Mesenchymal stem cell (in vitro differentiated cells and primary cell): ENCODE results near the gene KIFC3.
"Not testable (repeated sequence)": the region's sequence is repeated elsewhere in the genome, so short reads cannot be mapped to it uniquely, and the experiment has no call there.

Source experiments
- DNase-seq: peaks from one replicate; pipeline ENCODE4 v3.0.0-alpha.2; 2013
- H2AFZ ChIP-seq: one replicate; pipeline ENCODE4 v1.6.1; 2013; ENCODE audit warnings: low read depth, mild to moderate bottlenecking, control low read depth, inconsistent platforms, low read length, moderate library complexity
- H2AK5ac ChIP-seq: 2 replicates; pipeline ENCODE4 v1.6.1; 2013; ENCODE audit warnings: low read length, moderate library complexity, mild to moderate bottlenecking, inconsistent platforms; ENCODE audit not compliant: severe bottlenecking
- H2BK120ac ChIP-seq: one replicate; pipeline ENCODE4 v1.6.1; 2013; ENCODE audit warnings: low read depth, mild to moderate bottlenecking, inconsistent platforms, low read length, moderate library complexity
- H2BK12ac ChIP-seq, 2 experiments: one replicate each; pipeline ENCODE4 v1.6.1; 2013; ENCODE audit warnings: inconsistent platforms in 2 of 2, low read length in 2 of 2, mild to moderate bottlenecking in 2 of 2, moderate library complexity in 2 of 2, control low read depth in 1 of 2
- H2BK15ac ChIP-seq: one replicate; pipeline ENCODE4 v1.6.1; 2013; ENCODE audit warnings: mild to moderate bottlenecking, low read depth, inconsistent platforms; ENCODE audit not compliant: poor library complexity, severe bottlenecking
- H2BK5ac ChIP-seq: 2 replicates; pipeline ENCODE4 v1.6.1; 2013; ENCODE audit warnings: low read depth, mild to moderate bottlenecking, low read length, control low read depth, inconsistent platforms; ENCODE audit not compliant: poor library complexity, severe bottlenecking
- H3K14ac ChIP-seq, 2 experiments: one replicate each; pipeline ENCODE4 v1.6.1; 2013; ENCODE audit warnings: inconsistent platforms in 2 of 2, low read length in 2 of 2, control low read depth in 1 of 2, mild to moderate bottlenecking in 1 of 2, moderate library complexity in 1 of 2
- H3K18ac ChIP-seq, 2 experiments: one replicate each; pipeline ENCODE4 v1.6.1; 2013; ENCODE audit warnings: inconsistent platforms in 2 of 2, low read length in 2 of 2, control low read depth in 1 of 2, low read depth in 1 of 2, mild to moderate bottlenecking in 1 of 2
- H3K23ac ChIP-seq, 2 experiments: one replicate each; pipeline ENCODE4 v1.6.1; 2013; ENCODE audit warnings: inconsistent platforms in 2 of 2, low read length in 2 of 2, mild to moderate bottlenecking in 2 of 2, moderate library complexity in 2 of 2, control low read depth in 1 of 2
- H3K27ac ChIP-seq: 2 replicates; pipeline ENCODE4 v1.5.1; 2013; ENCODE audit warnings: mild to moderate bottlenecking, moderate library complexity, low read length, control low read depth, inconsistent platforms; ENCODE audit not compliant: poor library complexity, severe bottlenecking
- H3K27me3 ChIP-seq, 2 experiments: 2 replicates each; pipeline versions ENCODE4 v1.6.1 to v1.7.0; 2013; ENCODE audit warnings: low read length in 2 of 2, mild to moderate bottlenecking in 2 of 2, moderate library complexity in 2 of 2, control low read depth in 1 of 2, inconsistent platforms in 1 of 2; ENCODE audit not compliant: control insufficient read depth in 1 of 2, insufficient read depth in 1 of 2
- H3K36me3 ChIP-seq, 2 experiments: 2 replicates each; pipeline versions ENCODE4 v1.6.1 to v1.7.0; 2013; ENCODE audit warnings: low read length in 2 of 2, control low read depth in 1 of 2, inconsistent platforms in 1 of 2, low read depth in 1 of 2, mild to moderate bottlenecking in 1 of 2; ENCODE audit not compliant: insufficient read depth in 2 of 2, control insufficient read depth in 1 of 2
- H3K4ac ChIP-seq, 2 experiments: one replicate each; pipeline ENCODE4 v1.6.1; 2013; ENCODE audit warnings: inconsistent platforms in 2 of 2, low read length in 2 of 2, mild to moderate bottlenecking in 2 of 2, moderate library complexity in 2 of 2, control low read depth in 1 of 2, low read depth in 1 of 2
- H3K4me1 ChIP-seq: 2 replicates; pipeline ENCODE4 v1.6.1; 2013; ENCODE audit warnings: low read depth, low read length, control low read depth; ENCODE audit not compliant: control insufficient read depth, insufficient read depth
- H3K4me2 ChIP-seq: 2 replicates; pipeline ENCODE4 v1.6.1; 2013; ENCODE audit warnings: low read length, mild to moderate bottlenecking, inconsistent platforms; ENCODE audit not compliant: poor library complexity, severe bottlenecking
- H3K4me3 ChIP-seq, 2 experiments: 2 replicates each; pipeline versions ENCODE4 v1.5.1 to v1.7.0; 2013; ENCODE audit warnings: low read length in 2 of 2, mild to moderate bottlenecking in 2 of 2, control low read depth in 1 of 2, low read depth in 1 of 2; ENCODE audit not compliant: insufficient read depth in 1 of 2
- H3K79me1 ChIP-seq: replicated peaks from 2 replicates; pipeline ENCODE4 v1.6.1; 2013; ENCODE audit warnings: mild to moderate bottlenecking, control low read depth, low read length, inconsistent platforms; ENCODE audit not compliant: poor library complexity, severe bottlenecking
- H3K9ac ChIP-seq: 2 replicates; pipeline ENCODE4 v1.7.0; 2013; ENCODE audit warnings: mild to moderate bottlenecking, low read length, moderate library complexity
- H3K9me3 ChIP-seq: 2 replicates; pipeline ENCODE4 v1.7.0; 2013; ENCODE audit warnings: mild to moderate bottlenecking, low read length; ENCODE audit not compliant: control insufficient read depth
- H4K8ac ChIP-seq: one replicate; pipeline ENCODE4 v1.6.1; 2013; ENCODE audit warnings: inconsistent platforms, mild to moderate bottlenecking, low read length, moderate library complexity
- H4K91ac ChIP-seq: one replicate; pipeline ENCODE4 v1.6.1; 2013; ENCODE audit warnings: mild to moderate bottlenecking, low read length, inconsistent platforms
- WGBS: methylation state at CpG from one replicate; pipeline ENCODE4 v1.1.7; 2013; ENCODE audit warnings: mixed read lengths; 5-methylcytosine and 5-hydroxymethylcytosine counted together

KIFC3 gene

DNA sequence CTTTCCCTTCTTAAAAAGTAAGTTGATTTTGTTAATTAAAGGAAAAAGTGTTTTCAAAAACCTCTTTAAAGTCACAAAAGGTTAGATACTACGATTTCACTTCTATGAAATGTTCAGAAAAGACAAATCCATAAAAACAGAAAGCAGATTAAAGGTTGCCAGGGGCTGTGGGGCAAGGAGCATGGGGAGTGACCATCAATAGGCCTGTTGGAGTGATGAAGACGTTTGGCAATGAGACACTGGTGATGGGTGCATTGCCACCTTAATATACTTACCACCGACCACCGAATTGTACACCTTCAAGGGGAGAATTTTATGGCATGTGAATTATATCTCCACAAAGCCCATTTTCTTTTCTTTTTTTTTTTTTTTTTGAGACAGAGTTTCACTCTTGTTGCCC, 19.2 kb downstream of the KIFC3 start:
- Histone ChIP-seq H3K23ac (no peak overlapping the region), H2BK15ac (no peak overlapping the region), H2BK12ac (no peak overlapping the region), H3K79me1 (peaks cover 22% of the 10 kb centered on the region), H3K4me2 (no peak overlapping the region), H3K27me3 (no peaks in the 10 kb centered on the region), H4K8ac (no peak overlapping the region), H2BK5ac (no peak overlapping the region), H3K36me3 (peaks cover 14 to 69% of the 10 kb centered on the region in 2 experiments), H3K27ac (peak overlapping the region; percentile 91), H3K9ac (no peak overlapping the region), H3K4ac (no peak overlapping the region), H4K91ac (no peak overlapping the region), H3K4me1 (peaks cover 46% of the 10 kb centered on the region), H3K4me3 (no peak overlapping the region), H2BK120ac (no peak overlapping the region), H3K18ac (no peak overlapping the region), H3K14ac (no peak overlapping the region), H3K9me3 (no peaks in the 10 kb centered on the region), H2AK5ac (no peak overlapping the region), H2AFZ (no peak overlapping the region)
- 94% methylated on average over 3 of the region's 4 CpGs for WGBS
- DNase-seq = no peak

DNA sequence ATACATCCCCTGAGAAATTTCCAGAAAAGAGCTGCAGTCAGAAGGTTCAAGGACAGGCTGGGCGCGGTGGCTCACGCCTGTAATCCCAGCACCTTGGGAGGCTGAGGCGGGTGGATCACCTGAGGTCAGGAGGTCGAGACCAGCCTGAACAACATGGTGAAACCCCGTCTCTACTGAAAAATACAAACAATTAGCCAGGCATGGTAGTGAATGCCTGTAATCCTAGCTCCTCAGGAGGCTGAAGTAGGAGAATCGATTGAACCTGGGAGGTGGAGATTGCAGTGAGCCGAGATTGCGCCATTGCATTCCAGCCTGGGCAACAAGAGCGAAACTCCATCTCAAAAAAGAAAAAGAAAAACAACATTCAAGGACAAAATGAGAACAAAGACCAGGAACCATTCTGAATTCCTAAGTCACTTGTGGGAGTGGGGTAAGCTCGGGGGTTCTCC, 19.7 kb downstream of the KIFC3 start:
- not testable (repeated sequence) for H3K9ac ChIP-seq, H2BK15ac ChIP-seq, H2BK120ac ChIP-seq, H3K4ac ChIP-seq, H3K9me3 ChIP-seq, H2AFZ ChIP-seq, H3K18ac ChIP-seq, H3K4me3 ChIP-seq, H3K4me2 ChIP-seq, DNase-seq, H3K27me3 ChIP-seq, H3K23ac ChIP-seq, H4K8ac ChIP-seq, H3K14ac ChIP-seq, H2BK12ac ChIP-seq, H4K91ac ChIP-seq
- 94% methylated on average over 8 of the region's 11 CpGs for WGBS
- H2AK5ac ChIP-seq = peak overlapping the region; percentile 77
- H3K27ac ChIP-seq = peak overlapping the region; percentile 91
- H3K79me1 ChIP-seq = peaks cover 20% of the 10 kb centered on the region
- peak overlapping the region; percentile 66 for H2BK5ac ChIP-seq
- H3K36me3 ChIP-seq = peaks cover 14 to 67% of the 10 kb centered on the region in 2 experiments
- peaks cover 48% of the 10 kb centered on the region for H3K4me1 ChIP-seq

DNA sequence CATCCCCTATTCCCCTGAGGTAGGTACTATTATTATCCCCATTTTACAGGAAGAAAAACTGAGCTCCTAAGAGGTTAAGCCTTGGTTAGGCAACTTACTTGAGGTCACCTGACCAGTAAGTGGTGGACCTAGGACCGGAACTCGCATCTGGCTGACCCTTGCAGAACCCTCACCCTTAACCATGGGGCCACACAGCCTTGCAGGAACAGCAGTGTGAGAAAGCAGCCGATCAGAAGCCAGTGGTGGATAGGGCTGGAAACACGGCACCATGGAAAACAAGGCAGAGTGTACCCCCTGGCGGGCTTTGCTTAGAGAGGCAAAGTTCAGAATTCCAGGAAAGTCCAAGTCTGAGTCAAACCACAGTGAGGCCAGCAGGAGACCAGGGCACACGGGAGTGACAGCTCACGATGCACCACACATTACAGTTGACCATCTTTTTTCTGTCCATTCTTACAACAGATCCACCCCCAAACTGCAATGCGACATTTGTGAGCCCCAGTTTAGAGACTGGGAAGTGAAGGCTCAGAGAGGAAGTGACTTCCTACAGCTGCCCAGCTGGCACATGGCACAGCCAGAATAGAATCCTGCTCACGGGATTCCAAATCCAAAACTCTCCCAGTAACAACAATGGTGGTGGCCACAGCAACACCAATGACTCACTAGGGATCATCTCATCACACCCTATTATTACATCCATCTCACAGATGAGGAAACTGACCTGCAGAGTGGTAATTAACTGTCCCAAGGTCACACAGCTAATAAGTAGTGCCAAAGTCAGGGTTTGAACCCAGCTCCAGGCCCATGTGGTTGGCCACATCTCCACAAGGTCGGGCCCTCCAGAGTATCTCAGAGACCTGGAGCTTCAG, 20.3 kb downstream of the KIFC3 start:
- Histone ChIP-seq H3K9me3 (no peaks in the 10 kb centered on the region), H2BK15ac (no peak overlapping the region), H2AFZ (no peak overlapping the region), H3K4ac (no peak overlapping the region), H3K4me1 (peaks cover 41% of the 10 kb centered on the region), H3K18ac (no peak overlapping the region), H3K27ac (peak overlapping the region; percentile 91), H3K23ac (no peak overlapping the region), H3K79me1 (peaks cover 20% of the 10 kb centered on the region), H3K14ac (no peak overlapping the region), H3K36me3 (peaks cover 14 to 60% of the 10 kb centered on the region in 2 experiments), H2BK12ac (no peak overlapping the region), H3K4me2 (no peak overlapping the region), H2AK5ac (peak overlapping the region; percentile 88), H2BK120ac (no peak overlapping the region), H3K9ac (peak overlapping the region; percentile 2), H2BK5ac (peak overlapping the region; percentile 66), H4K8ac (no peak overlapping the region), H3K27me3 (no peaks in the 10 kb centered on the region), H3K4me3 (no peak overlapping the region), H4K91ac (no peak overlapping the region)
- DNase-seq = peak; percentile 48
- WGBS = 93% methylated on average over 9 of the region's 10 CpGs

DNA sequence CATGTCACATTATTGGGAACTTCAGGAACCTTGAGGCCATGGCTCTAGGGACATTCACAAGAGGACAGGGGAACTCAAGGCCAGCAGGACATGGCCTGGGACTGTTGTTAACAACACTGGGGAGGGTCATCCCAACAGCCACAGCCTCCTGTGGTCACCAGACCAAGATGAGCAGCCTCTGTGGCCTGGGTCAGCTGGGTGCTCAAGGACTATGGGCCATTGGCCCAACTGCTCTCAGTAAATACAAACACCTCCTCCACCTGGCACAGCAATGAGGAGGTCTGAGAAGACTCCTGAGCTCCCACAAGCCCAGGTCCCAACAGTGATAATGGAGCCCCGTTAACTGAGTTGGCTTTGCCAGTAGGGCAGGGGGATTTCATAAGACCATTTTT, 20.9 kb downstream of the KIFC3 start:
- H3K9me3 ChIP-seq = no peaks in the 10 kb centered on the region
- no peak overlapping the region for H3K4me2 ChIP-seq
- no peak for DNase-seq
- H3K23ac ChIP-seq = no peak overlapping the region
- no peak overlapping the region for H2BK120ac ChIP-seq
- no peak overlapping the region for H3K18ac ChIP-seq
- H3K79me1 ChIP-seq = peaks cover 20% of the 10 kb centered on the region
- no peak overlapping the region for H2BK15ac ChIP-seq
- H3K4ac ChIP-seq = no peak overlapping the region
- no CpG with 5 or more reads among the region's 1 CpG for WGBS
- H3K27me3 ChIP-seq = no peaks in the 10 kb centered on the region
- H3K36me3 ChIP-seq = peaks cover 16 to 58% of the 10 kb centered on the region in 2 experiments
- peak overlapping the region; percentile 88 for H2AK5ac ChIP-seq
- H3K4me3 ChIP-seq = no peak overlapping the region
- no peak overlapping the region for H2BK5ac ChIP-seq
- no peak overlapping the region for H2AFZ ChIP-seq
- peak overlapping the region; percentile 91 for H3K27ac ChIP-seq
- H2BK12ac ChIP-seq = no peak overlapping the region
- no peak overlapping the region for H3K14ac ChIP-seq
- H4K8ac ChIP-seq = no peak overlapping the region
- H3K4me1 ChIP-seq = peaks cover 38% of the 10 kb centered on the region
- H3K9ac ChIP-seq = no peak overlapping the region
- H4K91ac ChIP-seq = no peak overlapping the region
